EH (cell line): ENCODE measurements around the gene ADAM12.
A peak's percentile ranks its signal among the peaks of the same experiment; 100 is the strongest.
"Not testable (repeated sequence)": the region's sequence is repeated elsewhere in the genome, so short reads cannot be mapped to it uniquely, and the experiment has no call there.

ENCODE experiments used
- DNase-seq: peaks from one replicate; pipeline ENCODE4 v3.0.0-alpha.2; 2015; ENCODE audit warnings: low read depth

The ADAM12 gene

DNA sequence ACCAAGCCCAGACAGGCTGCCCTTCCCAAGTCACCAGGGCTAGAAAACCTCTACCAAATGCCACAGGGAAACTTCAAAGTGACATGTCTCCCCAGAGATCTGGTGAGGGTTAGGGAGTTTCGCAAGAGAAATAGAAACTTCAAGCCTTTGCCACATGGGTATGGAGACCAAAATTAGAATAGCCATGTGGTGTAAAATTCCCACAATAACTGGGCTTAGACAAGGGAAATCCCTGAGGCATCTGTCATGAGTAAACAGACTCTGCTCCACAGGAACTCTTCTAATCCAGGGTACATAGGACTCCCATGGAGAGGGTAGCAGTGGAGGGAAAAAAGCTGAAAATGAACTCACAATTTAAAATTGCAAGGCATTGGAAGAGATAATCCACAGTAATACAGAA is 14.3 kb downstream of the ADAM12 start:
- peak; percentile 88 for DNase-seq

DNA sequence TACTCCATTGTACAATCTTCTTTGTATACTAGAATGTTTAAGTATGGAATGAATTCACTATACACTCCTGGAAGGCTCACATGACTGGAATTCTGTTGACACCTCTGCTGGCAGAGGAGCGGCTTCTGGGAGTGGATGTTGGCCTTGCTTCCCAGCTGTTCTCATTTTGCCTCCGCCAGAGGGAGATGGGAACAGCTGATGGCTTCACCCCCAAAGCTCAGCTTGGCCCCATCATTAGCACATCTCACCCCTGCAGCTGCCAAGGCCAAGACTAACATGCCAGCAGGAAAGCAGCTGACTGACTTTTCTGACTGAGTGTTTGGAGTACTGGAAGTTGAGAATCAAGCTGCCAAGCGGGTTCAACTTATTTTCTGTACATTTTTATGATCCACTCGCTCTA is 15.1 kb downstream of the ADAM12 start:
- no peak for DNase-seq

DNA sequence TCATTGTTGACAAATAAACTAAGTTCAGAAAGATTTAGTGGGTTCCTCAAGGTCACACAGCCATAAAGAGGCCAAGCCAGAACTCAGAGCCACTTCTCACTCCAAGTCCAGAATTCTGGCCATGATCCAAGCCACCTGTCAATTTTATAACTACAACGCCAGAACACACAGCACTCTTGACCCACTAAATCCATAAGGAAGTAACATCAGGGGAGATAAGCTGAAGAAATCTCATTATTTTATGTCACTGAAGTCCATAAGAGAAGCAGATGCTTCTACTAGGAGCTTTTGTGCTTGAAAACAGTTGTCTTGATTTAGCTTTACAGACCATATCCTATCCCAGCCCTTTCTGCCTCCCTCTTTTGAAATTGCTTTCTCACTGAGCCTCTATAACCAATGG is 15.9 kb downstream of the ADAM12 start:
- no peak for DNase-seq

DNA sequence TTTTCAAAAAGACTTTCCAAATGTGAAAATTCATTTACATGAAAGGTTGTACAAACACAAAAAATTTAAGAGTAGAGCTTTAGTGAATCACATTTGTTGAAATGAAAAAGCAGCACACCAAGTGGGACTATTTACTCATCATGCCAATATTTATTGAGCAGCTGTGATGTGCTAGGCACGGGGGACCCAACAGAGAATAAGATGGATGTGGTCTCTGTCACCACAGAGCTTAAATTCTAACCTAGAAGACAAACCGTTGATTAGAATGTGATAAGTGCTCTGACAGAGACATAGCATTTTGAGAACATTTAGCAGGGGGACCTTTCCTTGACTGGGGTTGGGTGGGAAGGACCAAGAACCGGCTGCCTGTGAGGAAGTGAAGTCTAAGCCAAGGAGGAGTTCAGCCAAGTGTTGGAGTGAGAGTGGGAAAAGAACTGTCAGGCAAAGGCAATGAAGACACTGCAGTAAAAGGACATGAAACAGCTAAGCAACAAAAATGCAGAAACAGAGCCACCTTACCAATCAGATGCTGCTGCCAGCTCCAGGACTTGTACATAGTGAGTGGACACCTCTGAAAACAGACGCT is 19.1 kb downstream of the ADAM12 start:
- DNase-seq, result no peak

DNA sequence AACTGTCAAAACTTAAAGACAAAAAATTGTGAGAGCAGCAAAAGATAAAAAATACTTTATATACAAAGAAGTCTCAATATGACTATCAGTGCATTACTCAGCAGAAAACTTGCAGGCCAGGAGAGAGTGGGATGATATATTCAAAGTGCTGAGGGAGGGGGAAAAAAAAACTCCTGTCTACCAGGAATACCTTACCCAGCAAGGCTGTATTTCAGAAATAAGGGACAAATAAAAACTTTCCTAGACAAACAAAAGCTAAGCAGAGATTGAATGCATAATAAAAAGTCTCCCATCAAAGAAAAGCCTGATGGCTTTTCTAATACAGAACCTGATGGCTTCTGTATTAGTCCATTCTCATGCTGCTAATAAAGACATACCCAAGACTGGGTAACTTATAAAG is 31.1 kb downstream of the ADAM12 start:
- DNase-seq, result no peak

DNA sequence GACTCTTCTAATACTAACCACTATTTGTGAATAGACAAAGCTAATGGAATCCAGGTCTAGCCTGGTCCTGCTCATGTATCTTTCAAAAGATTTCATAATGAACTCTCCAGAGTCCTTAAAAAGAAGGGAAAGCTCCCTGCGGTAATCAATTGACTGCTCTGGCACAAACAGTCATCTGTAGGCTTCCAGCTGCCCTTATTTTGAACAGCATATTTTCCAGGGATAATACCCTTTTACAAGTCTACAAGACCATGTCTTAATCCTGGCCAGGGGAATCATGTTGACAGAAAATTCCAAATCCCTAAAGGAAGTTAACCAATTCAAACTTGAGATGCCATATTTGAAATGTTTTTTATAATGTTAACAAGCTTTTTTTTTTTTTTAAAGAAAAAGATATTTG is 34.6 kb downstream of the ADAM12 start:
- no peak for DNase-seq

DNA sequence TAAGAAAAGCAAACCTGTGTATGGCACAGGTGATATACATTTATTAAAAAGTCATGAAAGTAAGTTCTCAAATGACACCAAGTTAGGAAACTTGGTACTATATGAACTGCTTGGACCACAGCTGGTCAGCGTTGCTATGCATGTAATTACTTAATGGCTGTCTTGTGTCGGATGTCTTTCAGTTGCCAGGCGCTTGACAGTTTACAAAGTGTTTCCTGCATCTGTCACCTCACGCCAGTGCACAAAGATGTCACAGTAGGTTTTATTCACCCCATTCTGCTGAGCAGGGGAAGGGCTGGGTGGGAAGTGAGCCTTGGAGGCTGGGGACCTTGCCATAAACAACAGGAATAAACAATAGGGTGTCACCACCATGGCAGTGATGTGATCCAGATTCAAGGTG is 35.8 kb downstream of the ADAM12 start:
- no peak for DNase-seq

DNA sequence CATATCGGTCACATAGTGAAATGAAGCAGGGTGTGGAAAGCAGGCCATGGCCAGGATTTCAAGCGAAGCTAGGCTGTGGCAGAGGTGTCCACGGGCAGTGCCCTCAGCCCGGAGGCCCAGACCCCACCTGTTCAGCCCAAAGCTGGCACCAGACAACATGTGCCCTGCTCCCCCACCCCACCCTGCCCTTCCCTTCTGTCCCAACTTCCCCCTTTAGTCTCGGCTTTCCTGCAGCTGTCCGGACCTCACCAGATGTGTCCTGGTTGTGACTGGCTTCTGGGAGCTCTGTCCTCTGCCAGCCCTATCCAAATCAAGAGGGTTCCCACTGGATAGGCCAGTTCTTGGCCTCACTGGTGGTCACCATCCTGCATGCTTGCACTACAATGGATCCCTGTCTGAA is 37.3 kb downstream of the ADAM12 start:
- DNase-seq, result no peak

DNA sequence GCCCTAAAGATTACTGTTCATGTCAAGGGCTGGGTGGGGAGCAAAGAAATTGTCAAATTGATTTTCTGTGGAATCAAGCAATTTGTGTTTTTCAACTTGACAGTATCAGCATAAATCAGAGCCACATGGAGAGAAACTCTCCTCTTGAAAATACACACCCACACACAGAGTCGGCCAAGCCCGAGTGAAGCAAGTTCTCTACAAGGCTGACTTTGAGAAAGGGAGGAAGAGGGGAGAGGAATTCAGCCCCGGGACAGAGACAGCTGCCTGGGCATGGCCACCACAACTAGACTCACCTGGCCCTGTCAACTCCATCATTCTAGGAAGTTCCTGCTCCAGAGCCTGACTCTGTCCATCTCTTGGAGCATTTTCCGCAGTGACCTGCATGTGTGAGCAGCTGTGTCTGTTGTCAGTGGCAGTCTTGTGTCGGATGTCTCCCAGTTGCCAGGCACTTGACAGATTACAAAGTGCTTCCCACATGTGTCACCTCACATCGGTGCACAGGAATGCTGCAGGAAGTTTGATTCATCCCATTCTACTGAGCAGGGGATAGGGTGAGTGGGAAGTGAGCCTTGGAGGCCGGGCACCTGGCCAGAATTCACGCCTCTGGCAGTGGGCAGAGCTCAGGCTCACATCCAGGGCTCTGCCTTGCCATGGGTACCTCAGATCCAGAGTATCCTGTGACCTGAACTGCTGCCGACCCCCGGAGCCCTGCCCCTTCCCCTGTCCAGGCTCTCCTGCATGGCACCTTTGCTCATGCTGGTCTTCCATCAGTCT is 37.9 kb downstream of the ADAM12 start:
- peak; percentile 96 for DNase-seq

DNA sequence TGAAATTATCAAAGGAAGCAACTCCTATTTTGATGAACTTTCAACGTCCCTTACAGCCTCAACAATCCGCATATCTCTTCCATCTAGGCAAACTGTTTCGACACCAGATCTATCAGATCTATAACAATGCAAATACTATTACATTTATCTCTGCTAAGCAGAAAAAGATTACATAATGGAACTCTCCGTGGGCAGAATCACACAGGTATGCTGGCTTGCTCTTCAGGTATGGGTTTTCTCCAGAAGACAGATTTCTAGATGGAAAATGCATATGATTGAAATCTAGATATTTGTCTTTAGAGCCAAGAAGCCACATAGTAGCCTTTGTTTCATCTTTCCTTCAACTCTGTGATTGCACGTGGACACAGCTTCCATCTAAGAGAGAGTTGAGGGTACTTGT is 38.6 kb downstream of the ADAM12 start:
- DNase-seq, result no peak

DNA sequence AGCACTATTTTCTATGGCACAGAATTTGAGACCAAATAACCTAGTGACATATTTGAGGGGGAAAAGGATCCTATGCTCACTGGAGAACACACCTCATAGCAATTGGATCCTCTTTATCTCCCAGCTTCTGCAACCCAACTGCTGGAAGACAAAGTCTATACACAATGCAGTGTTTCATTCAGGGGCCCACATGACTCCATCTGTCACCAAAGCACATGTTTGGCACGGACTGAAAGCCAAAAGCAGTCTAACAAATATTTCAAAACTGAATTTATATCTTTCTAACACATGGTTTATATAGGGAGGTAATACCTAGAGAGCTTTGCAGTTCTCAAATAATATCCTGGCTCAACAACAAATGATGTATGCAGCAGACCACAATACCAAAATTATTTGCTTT is 39.2 kb downstream of the ADAM12 start:
- DNase-seq, result no peak

DNA sequence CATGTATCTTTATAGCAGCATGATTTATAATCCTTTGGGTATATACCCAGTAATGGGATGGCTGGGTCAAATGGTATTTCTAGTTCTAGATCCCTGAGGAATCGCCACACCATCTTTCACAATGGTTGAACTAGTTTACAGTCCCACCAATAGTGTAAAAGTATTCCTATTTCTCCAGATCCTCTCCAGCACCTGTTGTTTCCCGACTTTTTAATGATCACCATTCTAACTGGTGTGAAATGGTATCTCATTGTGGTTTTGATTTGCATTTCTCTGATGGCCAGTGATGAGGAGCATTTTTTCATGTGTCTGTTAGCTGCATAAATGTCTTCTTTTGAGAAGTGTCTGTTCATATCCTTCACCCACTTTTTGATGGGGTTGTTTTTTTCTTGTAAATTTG is 44.8 kb downstream of the ADAM12 start:
- not testable (repeated sequence) for DNase-seq

DNA sequence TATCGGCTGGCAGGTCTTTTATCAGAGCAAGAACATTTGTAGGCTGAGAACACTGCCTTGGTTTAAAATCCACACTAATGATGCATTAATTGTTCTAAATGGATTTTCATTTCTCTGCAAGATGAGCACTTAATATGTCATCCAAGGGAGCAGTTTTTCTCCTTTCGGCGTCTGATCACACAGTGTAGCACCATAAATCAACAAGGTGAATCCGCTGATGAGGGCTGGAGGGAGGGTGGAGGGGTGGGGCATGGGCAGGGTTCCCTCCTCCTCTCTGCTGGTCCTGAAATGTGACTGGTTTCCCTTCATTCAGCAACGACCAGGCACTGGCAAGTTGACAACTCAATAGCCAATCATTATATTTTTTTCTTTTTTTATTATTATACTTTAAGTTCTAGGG is 45.6 kb downstream of the ADAM12 start:
- no peak for DNase-seq

DNA sequence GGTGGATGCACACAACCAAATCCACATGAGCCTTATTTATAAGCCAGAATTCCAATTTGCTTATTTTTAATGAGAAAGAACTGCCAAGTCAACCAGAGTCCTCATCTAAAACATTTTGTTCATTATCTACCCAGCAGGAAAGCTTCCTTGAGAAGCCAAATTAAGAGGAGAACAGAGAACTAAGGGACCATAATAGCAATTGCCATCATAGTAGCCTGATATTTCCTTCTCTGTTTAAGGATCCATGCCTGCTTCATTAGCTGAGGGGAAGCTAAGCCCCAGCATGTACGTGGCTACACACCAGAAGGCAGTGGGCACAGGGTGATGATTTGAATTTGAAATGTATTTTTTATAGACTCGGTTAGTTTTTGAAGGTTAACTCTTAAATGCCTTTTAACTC is 46.8 kb downstream of the ADAM12 start:
- DNase-seq, result no peak

DNA sequence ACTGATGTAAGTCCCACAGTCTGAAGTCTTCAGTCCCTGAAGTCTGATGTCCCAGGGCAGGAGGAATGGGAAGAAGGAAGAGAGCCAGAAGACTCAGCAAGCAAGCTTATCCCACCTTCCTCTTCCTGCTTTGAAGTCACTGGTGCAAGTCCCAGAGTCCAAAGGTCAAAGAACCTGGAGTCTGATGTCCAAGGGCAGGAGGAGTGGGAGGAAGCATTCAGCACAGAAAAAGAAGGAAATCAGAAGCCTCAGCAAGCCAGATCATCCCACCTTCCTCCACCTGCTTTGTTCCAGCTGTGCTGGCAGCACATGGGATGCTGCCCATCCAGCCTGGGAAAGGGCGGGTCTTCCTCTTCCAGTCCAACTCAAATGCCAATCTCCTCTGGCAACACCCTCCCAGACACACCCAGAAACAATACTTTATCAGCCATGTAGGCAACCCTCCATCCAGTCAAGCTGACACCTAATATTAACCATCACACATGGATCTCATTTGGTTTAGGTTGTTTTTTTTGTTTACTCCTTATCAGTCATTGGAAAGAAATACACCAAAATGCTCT is 50.9 kb downstream of the ADAM12 start:
- no peak for DNase-seq

DNA sequence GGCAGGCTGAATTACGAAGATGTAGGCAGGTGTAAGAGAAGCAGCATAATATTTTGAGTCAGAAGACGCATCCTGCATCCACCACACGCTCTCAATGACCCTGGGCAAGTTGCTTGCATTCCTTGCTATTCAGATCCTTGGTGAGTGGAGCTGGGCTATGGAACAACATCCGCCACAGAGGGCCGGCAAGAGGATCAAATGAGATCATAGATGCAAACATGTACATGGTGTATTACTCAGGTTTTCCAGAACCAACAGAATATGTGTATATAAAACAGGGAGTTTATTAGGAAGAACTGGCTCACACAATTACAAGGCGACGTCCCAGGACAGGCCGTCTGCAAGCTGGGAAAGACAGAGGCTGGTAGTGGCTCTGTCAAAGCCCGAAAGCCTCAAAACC is 51.5 kb downstream of the ADAM12 start:
- no peak for DNase-seq

DNA sequence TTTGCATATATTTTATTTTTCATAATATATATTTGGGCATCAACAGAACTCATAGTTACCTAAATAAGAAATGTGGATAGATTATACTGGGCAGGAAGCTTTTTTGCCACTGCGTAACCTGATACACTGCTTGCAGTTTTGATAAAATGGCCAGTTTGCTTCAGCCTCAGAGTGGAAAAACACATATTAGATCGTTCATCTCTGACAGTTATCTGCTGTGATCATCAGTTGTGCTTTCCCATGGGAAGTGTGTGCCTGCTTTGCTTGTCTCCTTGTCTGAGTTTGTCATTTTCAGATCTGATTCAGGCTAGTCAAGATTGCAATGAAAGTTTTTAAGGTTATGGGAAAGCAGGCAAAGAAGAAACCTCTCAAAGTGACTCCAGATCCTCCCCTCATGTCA is 54.0 kb downstream of the ADAM12 start:
- DNase-seq, result peak; percentile 38

DNA sequence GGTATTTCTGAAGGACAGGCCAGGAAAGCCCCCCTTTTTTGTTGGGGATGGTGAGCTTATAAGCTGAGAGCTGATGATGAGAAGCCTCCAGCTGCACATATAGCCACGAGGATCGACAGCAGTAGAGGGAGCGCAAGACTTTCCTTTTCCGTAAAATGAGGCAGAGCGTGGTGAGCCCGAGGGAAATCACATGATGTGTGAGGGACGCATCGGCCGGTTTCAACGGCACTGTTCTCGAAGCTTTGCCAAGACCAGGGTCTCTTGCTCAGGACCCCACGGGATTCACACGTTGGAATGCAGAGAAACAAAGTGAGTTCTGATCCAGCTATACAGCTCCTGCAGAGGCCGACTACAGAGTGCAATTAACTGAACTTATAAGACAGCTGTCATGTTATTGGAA is 55.7 kb downstream of the ADAM12 start:
- DNase-seq, result no peak

DNA sequence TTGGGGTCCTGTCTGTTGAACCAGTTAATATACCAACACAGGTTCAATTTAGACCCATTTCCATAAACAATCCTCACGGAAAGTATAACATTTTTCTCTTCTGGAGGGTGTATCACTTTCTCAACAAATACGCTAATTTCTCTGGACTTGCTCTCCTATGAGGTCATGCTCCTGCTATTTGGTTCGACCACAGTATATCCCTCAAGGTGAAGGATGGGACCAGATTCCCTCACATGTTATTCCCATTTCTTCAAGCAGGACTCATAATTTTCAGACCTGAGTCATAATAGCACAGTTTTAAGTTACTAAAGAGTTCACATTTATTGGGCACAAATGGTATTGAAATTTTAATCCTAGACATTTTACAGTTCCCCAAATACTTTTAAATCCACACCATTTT is 57.2 kb downstream of the ADAM12 start:
- peak; percentile 52 for DNase-seq

DNA sequence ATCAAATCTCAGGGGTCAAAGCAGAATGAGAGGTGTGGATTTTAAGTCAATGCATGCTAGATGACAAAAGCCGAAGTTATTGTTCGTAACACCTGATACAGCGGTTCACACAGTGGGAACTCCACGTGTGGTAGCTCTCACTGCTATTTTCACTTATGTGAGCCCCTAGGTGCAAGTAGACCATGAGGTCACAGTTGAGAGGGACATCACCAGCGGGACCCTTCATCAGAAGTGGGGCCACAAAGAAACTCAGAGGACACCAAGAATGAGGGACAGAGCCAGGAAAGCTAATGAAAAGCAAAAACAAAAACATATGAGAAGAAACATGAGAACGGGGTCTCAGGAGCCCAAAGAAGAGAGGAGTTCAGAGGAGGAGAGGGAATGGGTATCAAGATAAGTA is 63.5 kb downstream of the ADAM12 start:
- no peak for DNase-seq

DNA sequence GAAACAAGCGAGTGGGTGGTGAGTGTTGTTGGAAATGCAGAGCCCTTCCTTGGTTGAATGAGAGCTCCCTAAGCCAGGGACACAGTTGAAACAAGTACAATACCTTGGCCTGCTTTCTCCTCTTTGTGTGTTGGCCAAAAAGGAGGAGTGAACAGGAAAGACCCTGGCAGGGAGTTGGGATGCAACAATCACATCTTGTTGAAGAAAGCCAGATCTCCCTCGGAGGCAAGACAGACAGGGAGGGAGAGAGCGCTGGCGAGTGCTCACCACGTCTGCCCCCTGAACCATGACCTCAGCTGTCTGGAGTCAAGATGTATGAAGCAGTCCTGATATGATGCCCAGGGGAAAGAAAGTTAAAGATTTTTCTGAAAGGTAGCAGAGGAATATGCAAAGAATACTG is 66.8 kb downstream of the ADAM12 start:
- no peak for DNase-seq

DNA sequence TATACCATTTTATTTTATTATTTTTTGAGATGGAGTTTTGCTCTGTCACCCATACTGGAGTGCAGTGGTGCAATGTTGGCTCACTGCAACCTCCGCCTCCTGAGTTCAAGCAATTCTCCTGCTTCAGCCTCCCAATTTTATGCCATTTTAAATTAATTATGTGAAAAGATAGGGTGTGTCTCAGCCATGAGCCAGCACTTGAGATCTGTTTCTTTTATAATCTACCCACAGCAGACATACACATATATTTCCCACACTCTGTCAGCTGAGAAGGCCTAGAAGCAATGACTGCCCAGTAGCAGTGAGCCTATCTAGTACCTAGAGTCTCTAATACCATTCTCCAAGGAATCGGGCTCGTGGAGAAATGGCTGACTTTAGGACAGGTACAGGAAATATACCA is 70.5 kb downstream of the ADAM12 start:
- DNase-seq, result no peak

DNA sequence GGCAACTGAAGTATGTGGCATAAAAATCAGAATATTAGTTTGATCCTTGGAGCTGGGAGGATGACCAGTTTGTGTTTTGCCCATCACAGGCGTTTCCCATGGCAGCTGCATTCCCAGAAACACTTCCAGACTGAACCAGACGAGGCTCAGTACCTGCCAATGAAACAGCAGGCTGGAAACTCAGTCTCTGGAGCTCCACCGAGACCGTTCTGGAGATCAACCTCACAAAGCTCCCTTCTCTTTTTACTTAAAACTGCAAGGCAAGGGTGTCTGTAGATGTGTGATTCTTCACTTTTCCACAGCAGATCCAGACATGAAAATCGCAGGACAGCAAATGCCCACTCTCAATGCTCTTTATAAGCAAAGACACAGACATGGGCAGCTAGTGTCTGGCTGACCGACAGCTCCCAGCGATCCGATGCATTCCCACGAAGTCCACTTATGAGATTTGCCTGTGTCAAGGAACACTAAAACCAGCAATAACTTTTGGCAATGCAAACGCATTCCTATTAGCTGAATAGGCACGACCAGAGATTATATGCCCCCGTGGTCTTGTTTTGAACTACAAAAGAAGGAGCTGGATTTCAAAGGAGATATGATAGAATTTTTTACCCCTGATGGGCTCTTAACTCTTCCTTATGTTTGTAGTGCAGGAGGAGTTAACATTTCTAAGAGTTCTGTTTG is 72.6 kb downstream of the ADAM12 start:
- peak; percentile 88 for DNase-seq
